ENCODE data around the gene DMRT1.

The DMRT1 gene

DNA sequence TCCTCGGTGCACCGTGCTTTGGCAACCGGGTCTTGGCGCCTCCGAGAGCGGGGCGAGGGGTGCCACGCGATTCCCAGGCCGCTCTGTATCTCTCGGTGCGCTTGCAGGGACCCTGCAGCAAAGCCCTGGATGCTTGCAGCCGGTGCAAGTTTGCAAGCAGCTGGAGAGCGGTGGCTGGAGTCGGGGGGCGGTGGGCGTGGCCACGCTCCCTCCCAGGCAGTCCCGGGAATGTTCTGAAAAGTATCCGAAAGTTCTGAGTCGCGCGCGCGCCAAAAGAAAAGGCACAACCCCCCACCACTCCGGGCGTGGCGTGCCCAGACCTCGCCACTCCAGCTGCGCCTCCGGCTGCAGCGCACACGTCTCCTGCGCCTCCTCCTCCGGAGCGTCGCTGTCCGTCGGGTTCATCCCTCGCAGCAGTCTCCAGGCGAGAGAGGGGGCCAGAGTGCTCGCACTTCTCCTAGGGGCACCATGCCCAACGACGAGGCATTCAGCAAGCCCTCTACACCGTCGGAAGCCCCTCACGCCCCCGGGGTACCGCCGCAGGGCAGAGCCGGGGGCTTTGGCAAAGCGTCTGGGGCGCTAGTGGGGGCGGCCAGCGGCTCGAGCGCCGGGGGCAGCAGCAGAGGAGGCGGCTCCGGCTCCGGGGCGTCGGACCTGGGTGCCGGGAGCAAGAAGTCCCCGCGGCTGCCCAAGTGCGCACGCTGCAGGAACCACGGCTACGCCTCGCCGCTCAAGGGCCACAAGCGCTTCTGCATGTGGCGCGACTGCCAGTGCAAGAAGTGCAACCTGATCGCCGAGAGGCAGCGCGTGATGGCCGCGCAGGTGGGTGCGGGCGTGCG, at the start of gene DMRT1:
Gene DMRT1 (plus strand): TSS at position 327 of the 839 bp plus-strand sequence. CDS start 142 bp downstream, at position 469.
- DNase-seq = no peak

DNA sequence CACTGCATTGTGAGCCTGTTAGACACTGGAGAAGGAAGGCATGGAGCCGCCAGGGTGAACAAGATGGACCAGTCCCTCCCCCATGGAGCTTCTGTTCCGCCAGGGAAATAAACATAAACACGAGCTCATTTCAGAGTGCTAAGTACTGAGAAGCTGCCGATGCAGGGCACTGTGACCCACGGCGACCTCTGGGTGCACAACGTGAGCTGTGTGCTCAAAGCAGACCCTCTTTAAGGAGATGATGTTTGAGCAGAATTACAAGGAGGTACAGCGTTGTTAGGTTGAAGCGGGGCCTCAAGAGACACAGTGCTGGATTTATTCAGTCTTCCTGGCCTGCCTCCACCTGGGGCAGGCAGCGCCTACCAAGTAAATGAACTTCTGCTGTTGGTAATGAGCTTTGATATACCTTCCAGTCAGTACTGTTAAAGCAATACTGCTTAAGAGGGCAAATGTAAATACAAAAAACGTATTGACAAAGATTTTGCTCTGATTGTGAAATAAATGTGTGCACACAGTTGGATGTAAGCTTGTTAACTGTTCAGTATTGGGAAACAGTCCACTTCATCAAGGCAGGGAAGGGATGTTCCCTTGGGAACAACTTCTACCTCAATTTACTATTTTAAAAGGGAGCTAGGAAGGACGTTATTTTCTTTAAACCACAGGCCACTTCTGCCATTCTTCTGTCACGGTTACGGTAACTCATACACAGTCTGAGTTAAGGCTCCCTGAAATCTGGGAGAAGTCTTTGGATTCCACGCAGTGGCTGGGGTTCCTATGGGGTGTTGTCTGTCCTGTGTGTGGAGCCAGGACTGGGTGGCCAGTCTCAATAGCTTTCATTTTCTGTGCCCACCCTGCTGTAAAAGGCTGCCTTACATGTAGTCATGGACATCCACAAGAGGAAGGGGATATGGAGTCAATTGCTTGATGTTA, 48.9 kb upstream of the DMRT1 start:
- no peak for DNase-seq

- DNase-seq = no peak
Observed at GRCh38 chr9:794386-794785, 47.1 kb upstream of the DMRT1 start.

DNA sequence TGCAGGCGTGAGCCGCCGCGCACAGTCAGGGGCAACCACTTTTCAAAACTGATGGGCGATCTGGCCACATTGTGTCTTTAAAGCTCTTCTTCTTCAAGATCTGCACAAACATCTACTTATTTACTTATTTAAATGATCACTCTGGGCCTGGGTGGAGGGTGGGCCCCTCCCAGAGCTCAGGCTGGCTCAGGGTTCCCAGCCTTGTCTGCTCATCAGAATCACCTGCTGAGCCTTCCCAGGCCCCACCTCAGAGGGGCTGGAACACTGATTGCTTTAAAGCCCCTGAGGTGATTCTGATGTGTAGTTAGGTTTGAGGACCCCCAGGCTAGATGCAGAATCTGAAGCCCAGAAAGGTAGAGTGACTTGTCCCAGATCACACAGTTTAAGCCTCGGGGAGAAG, 45.6 kb upstream of the DMRT1 start:
- no peak for DNase-seq

GRCh38 chr9:800591-801150, 40.8 kb upstream of the DMRT1 start:
- DNase-seq = no peak

- DNase-seq = no peak
Observed at GRCh38 chr9:801399-802071, 40.0 kb upstream of the DMRT1 start.

GRCh38 chr9:804026-804425, 37.5 kb upstream of the DMRT1 start:
- no peak for DNase-seq

- no peak for DNase-seq
Observed at GRCh38 chr9:805151-805550, 36.3 kb upstream of the DMRT1 start.

GRCh38 chr9:806285-807156, 35.0 kb upstream of the DMRT1 start:
- DNase-seq = no peak

DNA sequence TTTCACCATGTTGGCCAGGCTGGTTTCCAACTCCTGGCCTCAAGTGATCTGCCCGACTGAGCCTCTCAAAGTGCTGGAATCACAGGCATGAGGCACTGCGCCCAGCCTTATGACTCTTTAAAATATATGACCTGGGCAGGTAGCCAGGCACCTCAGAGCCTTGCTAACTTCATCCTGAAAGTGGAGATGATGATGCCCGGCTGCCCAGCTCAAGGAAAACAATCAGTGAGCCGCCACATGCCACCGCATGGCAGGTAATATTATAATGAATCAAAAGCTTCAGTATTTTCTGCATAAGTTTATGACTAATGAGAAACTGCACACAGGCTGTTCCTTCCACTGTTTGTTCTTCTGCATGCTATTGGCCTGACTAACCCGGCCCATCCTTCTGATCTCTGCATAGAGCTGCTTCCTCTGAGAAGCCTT, 30.4 kb upstream of the DMRT1 start:
- no peak for DNase-seq

DNA sequence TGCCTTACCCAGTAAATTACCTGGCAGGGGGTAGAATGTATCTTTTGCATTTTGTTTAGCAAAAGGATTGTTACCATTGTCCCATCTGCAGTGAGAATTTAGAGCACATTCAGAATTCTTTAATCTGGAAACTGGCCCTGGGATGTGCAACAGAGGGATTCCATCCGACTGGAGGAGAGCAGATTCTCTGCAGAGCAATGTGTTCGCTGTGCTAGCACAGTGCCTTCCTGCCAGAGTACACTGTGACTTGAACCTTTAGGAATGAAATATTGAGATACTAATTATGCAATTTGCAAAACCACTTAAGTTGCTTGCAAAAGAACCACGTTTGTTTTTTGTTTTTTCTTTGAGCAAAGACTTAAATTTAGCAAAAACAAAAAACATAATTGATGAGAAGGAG, 22.5 kb upstream of the DMRT1 start:
- DNase-seq = no peak

- no peak for DNase-seq
Observed at GRCh38 chr9:826500-827280, 14.8 kb upstream of the DMRT1 start.

GRCh38 chr9:840343-840742, 1.2 kb upstream of the DMRT1 start:
- no peak for DNase-seq

DNA sequence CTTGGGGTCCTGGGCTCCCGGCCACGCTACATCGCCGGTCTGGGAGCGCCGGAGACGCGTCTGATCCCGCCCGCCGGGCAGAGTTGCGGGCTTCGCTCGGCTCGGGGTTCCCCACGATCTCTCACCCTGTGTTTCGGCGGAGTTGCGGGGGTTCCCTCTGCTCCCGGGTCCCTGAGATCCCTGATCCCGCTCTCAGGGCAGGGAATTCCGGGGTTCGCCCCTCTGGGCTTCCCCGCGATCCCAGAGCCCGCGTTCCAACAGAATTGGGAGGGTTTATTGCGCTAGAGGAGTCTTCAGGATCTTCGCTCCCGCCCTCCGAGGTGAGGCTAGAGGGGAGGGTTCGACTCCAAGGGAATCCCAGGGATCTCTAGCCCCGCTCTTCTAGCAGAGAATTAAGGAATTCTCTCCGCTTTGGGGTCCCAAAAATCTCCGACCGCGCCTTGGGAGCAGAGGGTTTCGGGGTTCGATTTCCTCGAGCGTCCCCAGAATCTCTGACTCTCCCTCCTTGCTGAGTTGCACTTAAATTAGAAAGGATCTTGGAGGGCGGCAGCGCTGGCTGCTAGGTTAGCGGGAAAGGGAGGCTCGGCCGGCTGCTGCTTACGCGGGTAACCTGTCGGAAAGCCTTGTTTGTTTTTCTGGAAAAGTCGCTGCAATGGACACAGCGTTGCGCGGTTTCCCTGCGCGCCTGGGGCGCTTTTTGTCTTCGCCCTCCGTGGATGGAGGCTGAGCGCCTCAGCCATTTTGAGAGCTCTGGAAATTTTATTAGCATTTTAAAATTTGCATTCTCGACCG, 1.3 kb downstream of the DMRT1 start:
- DNase-seq = no peak

GRCh38 chr9:843427-843785, 1.9 kb downstream of the DMRT1 start:
- no peak for DNase-seq

DNA sequence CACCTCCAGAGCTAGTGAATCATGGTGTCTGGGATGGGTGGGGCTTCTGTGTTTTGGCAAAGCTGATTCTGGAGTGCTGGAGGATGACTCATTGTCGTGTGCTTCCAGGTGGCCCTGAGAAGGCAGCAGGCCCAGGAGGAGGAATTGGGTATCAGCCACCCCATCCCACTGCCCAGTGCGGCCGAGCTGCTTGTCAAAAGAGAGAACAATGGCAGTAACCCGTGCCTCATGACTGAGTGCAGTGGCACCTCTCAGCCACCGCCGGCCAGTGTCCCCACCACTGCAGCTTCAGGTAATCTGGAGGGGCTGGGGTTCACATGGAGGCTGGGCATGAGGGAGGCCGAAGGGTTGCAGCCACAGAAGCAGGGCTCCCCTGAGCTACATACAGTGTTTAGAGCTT, 5.4 kb downstream of the DMRT1 start:
- no peak for DNase-seq

DNA sequence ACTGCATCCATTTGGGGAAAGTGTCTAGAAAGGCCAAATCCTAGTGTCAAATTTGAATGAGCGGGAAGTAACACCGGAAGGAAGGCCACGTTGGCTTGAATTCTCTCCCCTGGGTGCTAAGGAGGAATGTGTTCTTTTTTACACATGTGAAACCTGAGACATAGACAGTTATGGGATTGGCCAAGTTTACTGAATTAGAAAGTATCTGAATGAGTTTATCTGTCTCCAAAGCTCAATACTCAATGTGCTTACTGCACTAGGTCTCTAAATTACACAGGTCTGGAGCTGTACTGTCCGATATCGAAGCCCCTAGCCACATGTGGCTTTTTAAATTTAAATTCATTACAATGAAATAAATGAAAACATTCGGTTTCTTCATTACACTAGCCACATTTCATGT, 6.0 kb downstream of the DMRT1 start:
- no peak for DNase-seq

- no peak for DNase-seq
Observed at GRCh38 chr9:849431-849830, 7.9 kb downstream of the DMRT1 start.

- no peak for DNase-seq
Observed at GRCh38 chr9:852539-852938, 11.0 kb downstream of the DMRT1 start.

GRCh38 chr9:859251-859650, 17.8 kb downstream of the DMRT1 start:
- DNase-seq = no peak
